ENCODE data around the gene FHOD3. TPM values are rescaled to one million over a fixed set of nuclear protein-coding genes. Genes with fewer than 3 reads are reported as not detected.

Gene FHOD3
- total RNA-seq, 1 donor from 2014 or later: 346 TPM

DNA sequence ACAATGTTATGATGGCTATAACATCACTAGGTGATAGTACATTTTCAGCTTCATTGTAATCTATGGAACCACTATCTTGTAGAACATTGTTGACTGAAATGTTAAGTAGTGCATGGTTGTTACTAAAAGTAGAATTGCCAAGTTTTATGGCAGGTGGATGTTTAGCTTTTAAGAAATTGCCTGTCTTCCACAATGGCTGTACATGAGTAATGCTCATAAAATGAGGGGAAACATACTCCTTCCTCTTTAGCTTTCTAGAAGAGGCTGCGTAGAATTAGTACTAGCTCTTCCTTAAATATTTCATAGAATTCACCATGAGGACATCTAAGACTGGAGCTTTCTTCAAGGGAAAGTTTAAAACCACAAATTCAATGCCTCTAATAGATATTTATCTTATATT lies 370.3 kb downstream of the FHOD3 start:
- H3K36me3 ChIP-seq: no peaks in the 10 kb centered on the region
- H3K27ac ChIP-seq (replicated peaks): no peak overlapping the region
- H3K27me3 ChIP-seq (ENCODE audit: low read depth): no peaks in the 10 kb centered on the region
- no peaks in the 10 kb centered on the region for H3K9me3 ChIP-seq (replicated peaks)
- DNase-seq: no peak
- TF ChIP-seq, protein P1, sequence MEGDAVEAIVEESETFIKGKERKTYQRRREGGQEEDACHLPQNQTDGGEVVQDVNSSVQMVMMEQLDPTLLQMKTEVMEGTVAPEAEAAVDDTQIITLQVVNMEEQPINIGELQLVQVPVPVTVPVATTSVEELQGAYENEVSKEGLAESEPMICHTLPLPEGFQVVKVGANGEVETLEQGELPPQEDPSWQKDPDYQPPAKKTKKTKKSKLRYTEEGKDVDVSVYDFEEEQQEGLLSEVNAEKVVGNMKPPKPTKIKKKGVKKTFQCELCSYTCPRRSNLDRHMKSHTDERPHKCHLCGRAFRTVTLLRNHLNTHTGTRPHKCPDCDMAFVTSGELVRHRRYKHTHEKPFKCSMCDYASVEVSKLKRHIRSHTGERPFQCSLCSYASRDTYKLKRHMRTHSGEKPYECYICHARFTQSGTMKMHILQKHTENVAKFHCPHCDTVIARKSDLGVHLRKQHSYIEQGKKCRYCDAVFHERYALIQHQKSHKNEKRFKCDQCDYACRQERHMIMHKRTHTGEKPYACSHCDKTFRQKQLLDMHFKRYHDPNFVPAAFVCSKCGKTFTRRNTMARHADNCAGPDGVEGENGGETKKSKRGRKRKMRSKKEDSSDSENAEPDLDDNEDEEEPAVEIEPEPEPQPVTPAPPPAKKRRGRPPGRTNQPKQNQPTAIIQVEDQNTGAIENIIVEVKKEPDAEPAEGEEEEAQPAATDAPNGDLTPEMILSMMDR (IDR thresholded peaks at IDR 0.05; ENCODE audit: borderline replicate concordance): no peak
- H3K4me1 ChIP-seq: peaks cover 19% of the 10 kb centered on the region
- H3K4me3 ChIP-seq: no peak overlapping the region
- intact Hi-C loops (cut with micrococcal nuclease): no loop called here

DNA sequence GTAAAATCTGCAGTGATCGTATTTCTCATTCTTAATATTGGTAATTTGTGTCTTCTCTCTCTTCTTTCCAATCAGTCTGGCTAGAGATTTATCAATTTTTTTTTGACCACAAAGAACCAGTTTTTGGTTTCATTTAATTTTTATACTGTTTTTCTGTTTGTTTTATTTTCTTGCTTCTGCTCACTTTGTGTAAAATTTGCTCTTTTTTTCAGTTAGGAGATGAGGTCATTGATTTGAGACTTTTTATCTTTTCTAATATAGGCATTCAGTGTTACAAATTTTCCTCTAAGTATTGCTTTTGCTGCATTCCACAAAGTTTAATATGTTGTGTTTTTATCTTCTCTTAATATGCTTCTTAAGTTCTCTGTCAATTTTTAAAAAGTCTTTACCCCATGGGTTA lies 370.8 kb downstream of the FHOD3 start:
- no peaks in the 10 kb centered on the region for H3K27me3 ChIP-seq (ENCODE audit: low read depth)
- no peak for DNase-seq
- no peaks in the 10 kb centered on the region for H3K9me3 ChIP-seq (replicated peaks)
- TF ChIP-seq, protein P1 (IDR thresholded peaks at IDR 0.05; ENCODE audit: borderline replicate concordance): no peak
- H3K4me3 ChIP-seq: no peak overlapping the region
- no peak overlapping the region for H3K27ac ChIP-seq (replicated peaks)
- intact Hi-C loops (cut with micrococcal nuclease): no loop called here
- peaks cover 13% of the 10 kb centered on the region for H3K4me1 ChIP-seq
- no peaks in the 10 kb centered on the region for H3K36me3 ChIP-seq

DNA sequence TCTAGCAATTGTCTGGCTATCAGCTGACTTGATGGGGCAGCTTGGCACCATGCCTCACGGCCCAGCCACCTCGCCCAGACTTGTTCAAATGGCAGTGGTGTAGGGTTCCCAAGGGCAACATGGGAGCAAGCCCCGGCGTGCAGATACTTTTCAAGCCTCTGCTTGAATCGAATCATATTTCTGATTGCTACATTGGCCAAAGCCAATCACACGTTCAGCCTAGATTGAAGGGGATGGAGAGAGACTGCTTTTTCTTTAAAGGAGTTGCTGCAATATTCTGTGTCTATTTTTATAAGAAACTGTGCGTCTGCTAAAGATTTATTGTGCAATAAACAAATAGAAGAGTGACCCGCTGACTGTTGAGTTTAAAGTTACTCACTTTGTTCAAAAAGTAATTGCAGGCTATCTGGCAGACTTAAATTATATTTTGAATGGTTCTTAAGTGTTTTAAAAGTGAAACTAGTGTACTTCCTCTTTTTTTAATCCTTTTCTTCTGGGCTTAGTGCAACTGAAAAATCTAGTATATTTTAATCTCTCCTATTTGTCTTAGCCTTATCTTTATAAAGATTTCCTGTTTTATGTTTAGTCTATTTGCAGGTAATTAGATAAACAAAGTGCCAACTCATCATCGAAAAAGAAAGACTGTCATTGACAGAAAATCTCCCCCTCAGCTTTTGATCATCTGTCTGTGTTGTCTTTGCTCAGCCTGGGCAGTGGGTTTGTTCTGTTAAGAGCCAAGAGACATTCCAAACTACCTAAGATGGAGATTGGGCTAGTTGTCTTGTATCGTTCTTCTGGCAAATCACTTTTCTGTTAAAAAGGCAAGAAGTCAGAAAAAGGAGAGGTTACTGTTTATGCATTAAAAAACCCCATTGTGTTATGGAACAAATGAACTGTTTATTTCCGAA lies 375.2 kb downstream of the FHOD3 start:
- Histone ChIP-seq H3K27me3 (ENCODE audit: low read depth) (no peaks in the 10 kb centered on the region), H3K4me1 (peaks cover 4% of the 10 kb centered on the region), H3K9me3 (replicated peaks) (peaks cover 17% of the 10 kb centered on the region), H3K4me3 (peak overlapping the region; percentile 26), H3K27ac (replicated peaks) (peak overlapping the region; percentile 1), H3K36me3 (no peaks in the 10 kb centered on the region)
- intact Hi-C loops (cut with micrococcal nuclease): no loop called here
- TF ChIP-seq, protein P1 (IDR thresholded peaks at IDR 0.05; ENCODE audit: borderline replicate concordance): no peak
- no peak for DNase-seq

DNA sequence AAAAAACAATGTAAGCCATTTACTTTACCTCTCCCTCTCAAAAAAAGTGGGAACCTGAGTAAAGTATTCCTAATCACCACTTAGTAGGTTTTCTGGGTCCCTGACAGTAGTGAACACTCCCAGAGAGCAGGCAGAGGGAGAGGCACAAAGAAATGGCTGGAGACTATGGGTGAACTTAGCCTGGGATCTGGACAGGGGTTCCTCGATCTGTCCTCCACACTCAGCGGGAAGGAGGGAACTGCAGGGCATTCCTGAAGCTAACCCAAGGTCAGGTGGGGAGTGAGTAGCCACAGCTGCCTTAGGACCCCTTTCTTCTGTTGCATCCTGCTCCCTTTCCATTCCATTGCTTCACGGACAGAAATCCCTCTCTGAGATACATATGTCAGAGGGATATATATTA lies 375.9 kb downstream of the FHOD3 start:
- no peak overlapping the region for H3K4me3 ChIP-seq
- no peaks in the 10 kb centered on the region for H3K27me3 ChIP-seq (ENCODE audit: low read depth)
- intact Hi-C loops (cut with micrococcal nuclease): no loop called here
- no peak for DNase-seq
- H3K36me3 ChIP-seq: no peaks in the 10 kb centered on the region
- TF ChIP-seq, protein P1 (IDR thresholded peaks at IDR 0.05; ENCODE audit: borderline replicate concordance): no peak
- peaks cover 4% of the 10 kb centered on the region for H3K4me1 ChIP-seq
- H3K27ac ChIP-seq (replicated peaks): no peak overlapping the region
- peaks cover 17% of the 10 kb centered on the region for H3K9me3 ChIP-seq (replicated peaks)

DNA sequence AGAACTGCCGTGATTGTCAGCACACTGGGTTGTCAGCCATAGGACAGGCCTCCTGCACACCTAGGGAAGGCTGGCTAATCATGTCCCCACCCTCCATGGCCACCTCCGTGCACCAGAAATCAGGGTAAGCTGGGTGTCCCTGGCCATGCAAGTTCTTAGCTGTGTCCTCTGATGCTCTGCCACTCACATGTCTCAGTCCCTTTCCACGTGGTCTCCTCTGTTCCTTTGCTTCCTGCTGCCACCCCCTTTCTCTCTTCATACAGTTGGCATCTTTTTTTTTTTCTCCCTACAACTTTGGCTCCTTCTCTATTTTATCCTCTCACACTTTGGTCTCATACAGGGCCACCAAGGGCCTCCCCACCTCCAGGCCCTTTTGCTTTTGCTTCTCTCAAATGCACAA lies 377.6 kb downstream of the FHOD3 start:
- Histone ChIP-seq H3K4me3 (no peak overlapping the region), H3K4me1 (peaks cover 4% of the 10 kb centered on the region), H3K27ac (replicated peaks) (no peak overlapping the region), H3K36me3 (no peaks in the 10 kb centered on the region), H3K9me3 (replicated peaks) (peaks cover 17% of the 10 kb centered on the region), H3K27me3 (ENCODE audit: low read depth) (no peaks in the 10 kb centered on the region)
- TF ChIP-seq, protein P1 (IDR thresholded peaks at IDR 0.05; ENCODE audit: borderline replicate concordance): no peak
- intact Hi-C loops (cut with micrococcal nuclease): no loop called here
- DNase-seq: no peak

Data from left ventricle myocardium inferior (tissue), 1 donor.